Kidney tubule cell (primary cell): Measurements from ENCODE around the gene PCBP3.
"Not testable (repeated sequence)": the region's sequence is repeated elsewhere in the genome, so short reads cannot be mapped to it uniquely, and the experiment has no call there.

ENCODE experiments used
- DNase-seq: peaks from one replicate; pipeline ENCODE4 v3.0.0-alpha.2; 2018; ENCODE audit warnings: low spot score

PCBP3 gene

DNA sequence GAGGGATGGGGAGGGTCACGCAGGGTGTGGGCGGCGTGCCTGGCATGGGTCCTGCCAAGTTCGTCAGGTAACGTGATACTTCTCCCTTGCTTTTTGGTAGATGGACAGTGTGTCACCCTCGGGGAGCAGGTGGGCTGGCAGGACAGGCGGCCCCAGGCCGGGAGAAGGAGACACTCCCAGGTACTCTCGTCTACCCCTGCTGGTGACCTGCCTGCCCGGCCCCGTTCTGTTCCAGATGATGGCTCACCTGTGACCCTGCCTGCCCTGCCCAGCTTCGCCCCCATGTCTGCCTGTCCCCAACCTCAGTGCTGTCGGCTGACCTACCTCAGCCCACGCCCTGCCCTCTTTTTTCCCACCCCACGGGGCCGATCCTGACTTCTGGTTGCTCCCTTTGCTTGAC is 144.7 kb downstream of the PCBP3 start:
- no peak for DNase-seq

GRCh38 chr21:45788637-45789506 is 145.3 kb downstream of the PCBP3 start:
- DNase-seq: peak; percentile 20

DNA sequence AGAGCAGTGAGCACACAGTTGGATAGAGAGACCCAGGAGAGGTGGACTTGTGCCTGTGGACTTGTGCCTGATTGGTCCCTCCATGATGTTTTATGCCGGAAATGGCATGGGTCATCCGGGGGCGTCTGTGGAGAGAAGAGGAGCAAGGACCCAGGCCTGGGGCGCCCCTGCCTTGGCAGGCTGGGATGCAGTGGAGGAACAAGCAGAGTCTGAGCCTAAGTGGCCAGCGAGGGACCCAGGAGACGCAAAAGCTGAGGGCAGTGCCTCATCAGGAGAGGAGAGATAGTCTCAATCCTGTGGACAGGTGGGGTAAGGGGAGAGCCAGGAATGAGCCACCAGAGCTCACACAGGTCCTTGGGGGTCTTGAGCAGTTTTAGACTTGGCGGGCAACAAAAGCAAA is 146.9 kb downstream of the PCBP3 start:
- DNase-seq: no peak

- DNase-seq: no peak
Observed at GRCh38 chr21:45791562-45792418, 148.3 kb downstream of the PCBP3 start.

GRCh38 chr21:45792682-45793383 is 149.3 kb downstream of the PCBP3 start:
- no peak for DNase-seq

- peak; percentile 29 for DNase-seq
Observed at GRCh38 chr21:45794027-45794426, 150.5 kb downstream of the PCBP3 start.

DNA sequence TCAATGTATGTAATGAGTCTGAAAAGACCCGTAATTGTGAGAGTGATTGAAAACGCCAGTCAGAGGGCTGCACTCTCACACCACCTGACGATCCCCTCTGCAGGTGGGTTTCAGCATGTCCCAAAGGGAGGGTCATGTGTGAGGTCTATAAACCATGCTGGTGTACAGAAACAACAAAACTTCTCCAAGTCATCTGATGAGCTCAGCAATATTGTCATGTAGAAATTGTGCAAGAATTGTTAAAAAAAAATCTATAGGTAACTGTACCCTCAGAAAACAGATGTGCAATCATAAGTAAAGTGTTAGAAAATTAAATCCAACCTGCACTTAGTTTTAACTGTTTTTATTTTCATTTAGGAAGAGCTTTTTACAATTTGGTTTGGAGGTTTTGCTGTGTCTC is 152.5 kb downstream of the PCBP3 start:
- no peak for DNase-seq

DNA sequence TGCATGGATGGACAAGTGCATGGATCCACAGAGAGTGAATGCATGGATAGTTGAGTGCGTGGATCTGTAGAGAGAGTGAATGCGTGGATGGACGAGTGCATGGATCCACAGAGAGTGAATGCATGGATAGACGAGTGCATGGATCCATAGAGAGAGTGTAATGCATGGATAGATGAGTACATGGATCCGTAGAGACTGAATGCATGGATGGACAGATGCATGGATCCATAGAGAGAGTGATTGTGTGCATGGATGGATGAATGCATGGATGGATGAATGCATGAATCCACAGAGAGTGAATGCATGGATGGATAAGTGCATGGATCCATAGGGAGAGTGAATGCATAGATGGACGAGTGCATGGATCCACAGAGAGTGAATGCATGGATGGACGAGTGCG is 153.8 kb downstream of the PCBP3 start:
- DNase-seq: no peak

GRCh38 chr21:45799765-45800338 is 156.3 kb downstream of the PCBP3 start:
- no peak for DNase-seq

- DNase-seq: no peak
Observed at GRCh38 chr21:45800339-45801080, 157.0 kb downstream of the PCBP3 start.

GRCh38 chr21:45801129-45801964 is 157.8 kb downstream of the PCBP3 start:
- DNase-seq: no peak

GRCh38 chr21:45801989-45802388 is 158.5 kb downstream of the PCBP3 start:
- no peak for DNase-seq

GRCh38 chr21:45802425-45802824 is 158.9 kb downstream of the PCBP3 start:
- DNase-seq: no peak

- DNase-seq: no peak
Observed at GRCh38 chr21:45802956-45803617, 159.6 kb downstream of the PCBP3 start.

GRCh38 chr21:45803618-45804340 is 160.3 kb downstream of the PCBP3 start:
- no peak for DNase-seq

GRCh38 chr21:45804809-45805313 is 161.3 kb downstream of the PCBP3 start:
- no peak for DNase-seq

GRCh38 chr21:45805321-45805720 is 161.8 kb downstream of the PCBP3 start:
- no peak for DNase-seq

DNA sequence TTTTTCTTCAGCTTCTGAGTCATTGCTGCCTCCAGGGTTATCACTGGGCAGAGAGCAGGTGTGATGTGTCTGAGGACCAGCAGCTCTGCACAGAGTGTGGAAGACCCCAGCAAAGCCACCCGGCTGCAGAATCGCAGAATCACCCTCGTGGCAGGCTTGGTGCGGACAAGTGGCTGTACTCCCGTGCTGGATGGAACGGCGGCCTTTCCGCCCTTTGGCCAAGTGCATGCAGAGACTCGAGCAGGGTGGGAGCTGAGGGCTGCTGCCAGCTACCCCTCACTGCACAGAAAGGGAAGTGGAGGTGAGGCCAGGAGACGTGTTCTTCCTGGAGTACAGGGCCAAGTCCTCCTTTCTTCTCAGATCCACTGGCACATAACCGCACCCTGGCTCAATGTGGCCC is 162.5 kb downstream of the PCBP3 start:
- DNase-seq: no peak

DNA sequence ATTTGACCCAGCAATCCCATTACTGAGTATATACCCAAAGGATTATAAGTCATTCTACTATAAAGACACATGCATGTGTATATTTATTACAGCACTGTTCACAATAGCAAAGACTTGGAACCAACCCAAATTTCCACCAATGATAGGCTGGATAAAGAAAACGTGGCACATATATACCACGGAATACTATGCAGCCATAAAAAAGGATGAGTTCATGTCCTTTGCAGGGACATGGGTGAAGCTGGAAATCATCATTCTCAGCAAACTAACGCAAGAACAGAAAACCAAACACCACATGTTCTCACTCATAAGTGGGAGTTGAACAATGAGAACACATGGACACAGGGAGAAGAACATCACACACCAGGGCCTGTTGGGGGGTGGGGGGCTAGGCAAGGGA is 165.1 kb downstream of the PCBP3 start:
- DNase-seq: not testable (repeated sequence)
